HFFc6 (cell line): Measurements from ENCODE around the gene NGRN. TPM values are rescaled to one million over a fixed set of nuclear protein-coding genes. Genes with fewer than 3 reads are reported as not detected.

Source experiments
- DNase-seq: peaks from one replicate; pipeline ENCODE4 v3.0.0-alpha.2; 2018
- H3K27ac Mint-ChIP-seq: 2 replicates; pipeline ENCODE4 v1.8.0; 2020; ENCODE audit warnings: mild to moderate bottlenecking, mixed read lengths
- H3K27me3 Mint-ChIP-seq: 2 replicates; pipeline ENCODE4 v1.8.0; 2021; ENCODE audit warnings: mild to moderate bottlenecking, moderate library complexity, mixed read lengths; ENCODE audit not compliant: insufficient read depth
- H3K36me3 Mint-ChIP-seq: 2 replicates; pipeline ENCODE4 v1.8.0; 2021; ENCODE audit warnings: low read depth, mixed read lengths
- H3K4me1 Mint-ChIP-seq: 2 replicates; pipeline ENCODE4 v1.8.0; 2020; ENCODE audit warnings: low read depth, mixed read lengths
- H3K4me3 Mint-ChIP-seq: 2 replicates; pipeline ENCODE4 v1.8.0; 2020; ENCODE audit warnings: mild to moderate bottlenecking, moderate library complexity, mixed read lengths
- H3K9me3 Mint-ChIP-seq: 2 replicates; pipeline ENCODE4 v1.8.0; 2020; ENCODE audit warnings: mild to moderate bottlenecking, mixed read lengths
- CTCF ChIP-seq: fragments of 200-600 bp; sonication (generic); IDR thresholded peaks from 2 replicates; pipeline ENCODE4 v1.5.0; 2021; ENCODE audit warnings: antibody characterized with exemption, mild to moderate bottlenecking
- total RNA-seq, 6 experiments: library from RNA; stranded (reverse); fragmentation: NEBNext Ultra II Directional; extraction: Animal tissue kit (Norgen Biotek cat#: 25700); gene quantifications; 2 replicates in 1 of 6; 3 replicates in 5 of 6; pipeline ENCODE4 v1.2.3, GENCODE V29; 2021

NGRN gene
- total RNA-seq, 6 experiments from 2014 or later, result 81.3 to 105 (median 83.2) TPM

- peak overlapping the region; percentile 91 for H3K4me3 Mint-ChIP-seq
- peaks cover 6% of the 10 kb centered on the region for H3K36me3 Mint-ChIP-seq
- H3K4me1 Mint-ChIP-seq, result peaks cover 29% of the 10 kb centered on the region
- TF ChIP-seq CTCF, result no peak
- H3K27ac Mint-ChIP-seq, result peak overlapping the region; percentile 80; the same call in 1 of the 2 replicates
- H3K27me3 Mint-ChIP-seq, result no peaks in the 10 kb centered on the region; the same call in none of the 2 replicates
- H3K9me3 Mint-ChIP-seq, result no peaks in the 10 kb centered on the region
- no peak for DNase-seq
Observed at GRCh38 chr15:90232196-90232595, 33.3 kb upstream of the NGRN start.

GRCh38 chr15:90232941-90233386, 32.5 kb upstream of the NGRN start:
- peak overlapping the region; percentile 91 for H3K4me3 Mint-ChIP-seq
- no peaks in the 10 kb centered on the region; the same call in none of the 2 replicates for H3K27me3 Mint-ChIP-seq
- H3K27ac Mint-ChIP-seq, result peak overlapping the region; percentile 80
- H3K36me3 Mint-ChIP-seq, result peaks cover 6% of the 10 kb centered on the region
- TF ChIP-seq CTCF, result no peak
- no peak for DNase-seq
- H3K9me3 Mint-ChIP-seq, result no peaks in the 10 kb centered on the region
- peaks cover 29% of the 10 kb centered on the region for H3K4me1 Mint-ChIP-seq

GRCh38 chr15:90233387-90234095, 31.9 kb upstream of the NGRN start, which contains the start of gene CIB1:
Gene CIB1 (minus strand): TSS chr15:90233941. CDS start chr15:90233885, 56 bp downstream.
- no peaks in the 10 kb centered on the region for H3K9me3 Mint-ChIP-seq
- no peaks in the 10 kb centered on the region; the same call in none of the 2 replicates for H3K27me3 Mint-ChIP-seq
- peak; percentile 74 for TF ChIP-seq CTCF
- H3K4me1 Mint-ChIP-seq, result peaks cover 29% of the 10 kb centered on the region
- peak within 1 kb of the TSS; percentile 91 for H3K4me3 Mint-ChIP-seq
- peaks cover 6% of the 10 kb centered on the region for H3K36me3 Mint-ChIP-seq
- H3K27ac Mint-ChIP-seq, result peak within 1 kb of the TSS; percentile 80
- DNase-seq, result peak; percentile 94

- Mint-ChIP-seq H3K27me3 (no peaks in the 10 kb centered on the region; the same call in none of the 2 replicates), H3K4me1 (peaks cover 29% of the 10 kb centered on the region), H3K36me3 (peaks cover 6% of the 10 kb centered on the region), H3K9me3 (no peaks in the 10 kb centered on the region), H3K4me3 (peak within 1 kb of the TSS; percentile 91), H3K27ac (peak within 1 kb of the TSS; percentile 80)
- DNase-seq, result no peak
- no peak for TF ChIP-seq CTCF
Observed at GRCh38 chr15:90234096-90234988, 31.1 kb upstream of the NGRN start, which contains the start of gene GDPGP1. Gene GDPGP1 (plus strand): TSS chr15:90234209. CDS start chr15:90240909, 6,700 bp downstream.

- no peak for DNase-seq
- H3K9me3 Mint-ChIP-seq, result no peaks in the 10 kb centered on the region
Observed at GRCh38 chr15:90239371-90239770, 26.1 kb upstream of the NGRN start.

More at GRCh38 chr15:90239371-90239770, 26.1 kb upstream of the NGRN start:
- Mint-ChIP-seq H3K27ac (no peak overlapping the region), H3K4me1 (peaks cover 9% of the 10 kb centered on the region), H3K36me3 (no peaks in the 10 kb centered on the region), H3K27me3 (peaks cover 5% of the 10 kb centered on the region; the same call in 1 of the 2 replicates), H3K4me3 (no peak overlapping the region)
- no peak for TF ChIP-seq CTCF
